K562 (cell line): Measurements from ENCODE around the gene SPIRE1. TPM values are rescaled to one million over a fixed set of nuclear protein-coding genes. Genes with fewer than 3 reads are reported as not detected.

Experiments
- CHD7 ChIP-seq: fragments of 200-600 bp; sonication (generic); IDR thresholded peaks from one replicate; pipeline ENCODE4 v1.6.1; 2012; ENCODE audit warnings: mild to moderate bottlenecking, low read depth, low read length, inconsistent platforms
- ELK3 ChIP-seq: fragments of 450-650 bp; formaldehyde crosslinking; IDR thresholded peaks from 2 replicates; pipeline ENCODE4 v1.4.0; 2020; ENCODE audit warnings: mild to moderate bottlenecking
- PTTG1 ChIP-seq: fragments of 450-650 bp; IDR thresholded peaks from 2 replicates; pipeline ENCODE4 v1.6.1; 2016; ENCODE audit warnings: low read depth, mild to moderate bottlenecking, missing genetic modification characterization, missing compliant biosample characterization
- SLC30A9 ChIP-seq: fragments of 250-450 bp; sonication (Bioruptor Pico); IDR thresholded peaks from 2 replicates; pipeline ENCODE4 v1.8.0; 2022; ENCODE audit warnings: mild to moderate bottlenecking, moderate library complexity
- STAT5B ChIP-seq: fragments of 250-450 bp; sonication (Bioruptor Pico); IDR thresholded peaks from 2 replicates; pipeline ENCODE4 v1.8.0; 2021; ENCODE audit warnings: mild to moderate bottlenecking, inconsistent platforms
- TRIM24 ChIP-seq, 2 experiments: fragments of 450-650 bp; IDR thresholded peaks; 2 replicates each; pipeline ENCODE4 v1.6.1; 2016
- ZNF583 ChIP-seq: fragments of 250-450 bp; sonication (Bioruptor Pico); IDR thresholded peaks from 2 replicates; pipeline ENCODE4 v1.4.0; 2020
- polyA plus RNA-seq, 8 experiments: library from polyadenylated mRNA; depleted of rRNA in 4 of 8; stranded (reverse) in 5 of 8; unstranded in 3 of 8; fragments of >200 nt; fragmentation: Nextera tagmentation in 2 of 8; fragmentation: Illumina TruSeq in 1 of 8; extraction: Ambion mirVana in 2 of 8; extraction: Trizol in 1 of 8; gene quantifications; 2 replicates each; pipeline versions ENCODE4 v1.2.1 to v1.2.3, GENCODE V29; 2011 to 2014; ENCODE audit warnings: inconsistent platforms in 1 of 8, missing spikeins in 1 of 8
- total RNA-seq, 7 experiments: library from RNA; depleted of rRNA in 6 of 7; stranded (reverse); fragments of >200 nt in 6 of 7; fragmentation: Illumina TruSeq in 2 of 7; extraction: Trizol in 2 of 7; gene quantifications; 2 replicates each; pipeline versions ENCODE4 v1.2.1 to v1.2.3, GENCODE V29; 2011 to 2021; ENCODE audit warnings: low replicate concordance in 1 of 7
- TF ChIP-seq, protein P1 (sequence below): sonication (generic); IDR thresholded peaks from 2 replicates; pipeline ENCODE4 v1.6.1; 2016

Gene SPIRE1
- total and polyA plus RNA-seq, 9 of the 15 experiments (the other 6 are each of a cell fraction or from before 2014, with no cell fraction given) = 2.9 to 14.0 (median 10.2) TPM

DNA sequence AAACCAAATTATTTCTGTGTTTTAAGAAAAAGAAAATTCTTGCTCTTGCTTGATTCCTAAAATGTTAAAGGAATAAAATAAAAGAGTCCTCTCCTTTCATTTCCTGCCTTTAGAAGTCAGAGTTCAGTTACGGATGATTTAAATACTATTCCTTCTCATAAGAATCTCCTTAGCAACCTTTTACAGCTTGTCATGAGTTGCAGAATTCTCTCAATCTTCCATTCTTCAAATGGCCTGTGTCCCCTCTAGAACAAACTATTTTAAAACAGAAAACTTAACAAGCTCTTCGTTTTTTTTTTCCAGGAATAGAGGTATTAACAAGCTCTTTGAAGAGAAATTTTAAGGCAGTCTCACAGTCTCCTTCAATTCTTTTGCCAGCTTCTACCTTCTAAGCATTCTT lies 42.2 kb downstream of the SPIRE1 start (continued):
- TF ChIP-seq CHD7 = no peak
- TF ChIP-seq STAT5B (CRISPR knock-in tag) = no peak
- no peak for TF ChIP-seq SLC30A9
- no peak for TF ChIP-seq TRIM24 (IDR thresholded peaks at IDR 0.05)
- no peak for TF ChIP-seq PTTG1 (tag)
- TF ChIP-seq ELK3 = no peak
- TF ChIP-seq, protein P1, sequence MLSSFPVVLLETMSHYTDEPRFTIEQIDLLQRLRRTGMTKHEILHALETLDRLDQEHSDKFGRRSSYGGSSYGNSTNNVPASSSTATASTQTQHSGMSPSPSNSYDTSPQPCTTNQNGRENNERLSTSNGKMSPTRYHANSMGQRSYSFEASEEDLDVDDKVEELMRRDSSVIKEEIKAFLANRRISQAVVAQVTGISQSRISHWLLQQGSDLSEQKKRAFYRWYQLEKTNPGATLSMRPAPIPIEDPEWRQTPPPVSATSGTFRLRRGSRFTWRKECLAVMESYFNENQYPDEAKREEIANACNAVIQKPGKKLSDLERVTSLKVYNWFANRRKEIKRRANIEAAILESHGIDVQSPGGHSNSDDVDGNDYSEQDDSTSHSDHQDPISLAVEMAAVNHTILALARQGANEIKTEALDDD = no peak
- TF ChIP-seq ZNF583 (CRISPR knock-in tag) = no peak
